GM08714 (cell line): ENCODE results near the gene CD2AP.

Experiments
- H3K4me3 ChIP-seq: fragments of 200-500 bp; sonication (Bioruptor generic); 2 replicates; pipeline ENCODE4 v1.5.1; 2014; ENCODE audit warnings: mild to moderate bottlenecking, low read length, inconsistent platforms
- ZNF274 ChIP-seq: IDR thresholded peaks from 2 replicates; pipeline ENCODE4 v1.6.1; 2012; ENCODE audit warnings: mild to moderate bottlenecking, low read depth, low read length

The CD2AP gene

DNA sequence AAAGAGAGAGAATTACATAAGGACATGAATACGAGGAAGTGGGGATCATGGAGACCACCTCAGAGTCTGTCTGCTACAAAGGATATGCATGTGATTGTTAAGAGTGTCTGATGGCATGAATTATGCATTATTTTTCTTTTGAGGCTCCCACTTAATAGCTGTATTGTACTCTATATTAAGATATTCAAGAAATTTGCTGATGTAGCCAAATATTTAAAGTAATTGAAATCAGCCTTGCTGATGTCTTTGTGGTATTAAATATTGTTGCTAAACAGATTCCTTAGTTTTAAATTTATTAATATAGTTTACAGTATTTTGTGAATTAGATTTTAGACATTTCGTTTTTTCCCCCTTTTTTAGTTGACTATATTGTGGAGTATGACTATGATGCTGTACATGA lies 25.3 kb downstream of the CD2AP start:
- H3K4me3 ChIP-seq = no peak overlapping the region
- no peak for TF ChIP-seq ZNF274

DNA sequence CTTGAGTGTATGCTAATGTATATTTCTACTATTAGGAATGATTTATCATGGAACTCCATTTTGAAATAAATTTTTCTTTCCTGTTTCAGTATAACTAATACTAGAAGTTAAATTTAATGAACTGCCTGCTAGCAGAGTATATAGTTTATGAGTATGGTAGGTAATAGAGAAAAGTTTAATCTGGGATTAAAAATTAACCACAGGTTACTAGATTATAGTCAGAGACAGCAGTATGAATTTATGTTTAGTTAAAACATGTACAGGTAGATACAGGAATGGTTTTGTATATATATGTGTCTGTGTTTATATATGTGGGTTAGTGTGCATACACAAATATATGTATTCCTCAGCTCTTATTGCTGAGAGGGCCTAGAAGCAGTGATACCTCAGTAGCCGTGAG lies 32.3 kb downstream of the CD2AP start:
- H3K4me3 ChIP-seq = no peak overlapping the region
- no peak for TF ChIP-seq ZNF274

DNA sequence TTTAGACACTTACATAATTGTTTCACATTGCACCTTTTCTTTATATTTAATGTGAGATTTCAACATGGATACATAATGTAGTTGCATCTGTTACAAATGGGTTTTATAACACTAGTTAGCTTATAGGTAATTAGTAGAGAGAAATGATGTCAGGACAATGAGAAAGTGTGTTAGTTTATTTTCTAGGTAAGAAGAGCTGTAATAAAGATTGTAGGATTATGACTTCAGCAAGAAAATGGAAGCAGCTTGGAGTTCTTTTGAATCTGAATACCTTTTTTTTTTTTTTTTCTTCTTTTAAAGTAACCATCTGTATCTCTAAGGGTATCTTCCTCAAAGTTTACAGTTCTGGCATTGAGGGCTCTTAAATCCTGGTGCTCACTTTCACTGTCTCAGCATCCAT lies 35.3 kb downstream of the CD2AP start:
- no peak overlapping the region for H3K4me3 ChIP-seq
- no peak for TF ChIP-seq ZNF274

DNA sequence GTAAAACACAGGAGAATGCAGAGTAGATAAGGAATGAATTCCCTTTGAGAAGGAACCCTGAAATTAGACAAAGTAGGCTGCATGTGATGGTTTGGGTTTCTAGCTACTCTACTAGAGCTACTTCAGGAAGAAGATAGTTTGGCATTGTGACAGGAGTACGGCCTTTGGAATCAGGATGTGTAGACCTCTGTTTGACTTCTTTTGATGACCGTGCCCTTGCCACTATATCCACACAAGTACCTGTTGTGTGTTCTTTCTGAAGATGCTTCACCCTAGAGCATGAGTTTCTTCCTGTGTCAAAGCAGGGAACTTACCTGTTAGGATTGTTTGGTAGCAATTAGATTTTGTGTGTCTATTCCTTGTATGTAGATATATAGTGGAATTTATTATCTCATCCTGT lies 41.7 kb downstream of the CD2AP start:
- no peak for TF ChIP-seq ZNF274
- no peak overlapping the region for H3K4me3 ChIP-seq

DNA sequence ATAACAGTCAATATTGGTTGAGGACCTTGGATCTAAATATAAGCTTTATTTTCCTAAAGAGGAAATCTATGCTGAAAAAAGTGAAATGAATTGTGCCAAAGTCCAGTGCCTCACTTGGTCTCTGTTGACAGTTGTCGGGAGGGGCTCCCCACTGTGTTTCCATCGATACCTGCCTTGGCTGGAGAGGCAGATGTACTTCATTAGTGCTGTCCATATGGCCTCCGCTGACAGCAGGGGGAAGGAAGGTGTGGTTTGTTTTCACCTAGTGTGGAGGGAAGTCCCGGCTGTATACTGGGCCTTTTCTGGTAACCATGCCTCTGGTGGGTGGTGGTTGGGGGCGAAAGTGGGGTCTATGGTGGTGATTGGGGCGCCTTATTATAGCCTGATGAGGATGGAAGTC lies 42.7 kb downstream of the CD2AP start:
- no peak for TF ChIP-seq ZNF274
- no peak overlapping the region for H3K4me3 ChIP-seq

DNA sequence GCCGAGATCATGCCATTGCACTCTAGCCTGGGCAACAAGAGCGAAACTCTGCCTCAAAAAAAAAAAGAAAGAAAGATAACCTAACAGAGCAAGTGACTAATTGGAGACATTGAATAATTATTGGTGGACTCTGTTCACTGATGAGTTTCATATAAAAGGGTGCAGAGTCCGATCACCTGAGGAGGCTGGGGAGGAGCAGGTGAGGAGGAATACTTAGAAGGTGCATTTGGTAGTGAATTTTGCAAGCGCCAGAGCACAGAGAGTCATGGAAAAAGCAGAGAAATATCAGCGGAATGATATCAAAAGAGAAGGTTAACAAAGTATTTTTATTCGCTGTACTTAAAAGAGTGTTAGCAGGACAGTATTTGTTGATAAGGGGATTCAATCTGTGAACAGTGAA lies 44.4 kb downstream of the CD2AP start:
- no peak overlapping the region for H3K4me3 ChIP-seq
- no peak for TF ChIP-seq ZNF274

DNA sequence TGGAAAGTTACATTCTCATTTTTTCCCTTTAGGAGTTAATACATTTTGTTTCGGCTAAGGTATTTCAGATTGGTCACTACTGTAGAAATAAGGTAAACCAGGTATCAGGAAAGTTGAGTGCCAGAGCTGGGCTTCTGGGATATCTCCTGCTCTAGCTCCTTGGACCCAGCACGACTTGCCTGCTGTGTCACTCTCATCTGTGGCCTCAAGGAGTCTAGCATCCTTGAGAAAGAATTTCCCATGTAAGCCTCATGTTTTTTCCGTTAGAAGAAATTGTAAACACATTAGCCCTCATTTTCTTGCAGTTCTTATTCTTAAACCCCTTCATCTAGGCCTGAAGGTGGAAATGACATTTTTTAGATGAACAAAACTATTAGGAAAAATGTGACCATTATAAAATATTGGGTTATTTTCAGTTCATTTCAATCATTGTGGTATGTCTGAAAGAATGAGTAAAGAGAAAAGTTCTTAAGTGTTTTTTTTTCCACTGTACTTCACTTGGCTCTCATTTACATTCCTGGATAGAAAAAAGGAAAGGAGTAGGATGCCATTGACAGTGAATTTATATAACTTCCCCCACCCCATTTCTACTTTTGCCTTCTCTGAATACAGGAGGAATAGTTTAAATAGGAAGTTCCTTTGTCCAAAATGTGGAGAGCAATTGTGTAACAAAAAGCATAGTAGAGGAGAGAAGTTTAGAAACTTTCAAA lies 46.7 kb downstream of the CD2AP start:
- no peak overlapping the region for H3K4me3 ChIP-seq
- no peak for TF ChIP-seq ZNF274

DNA sequence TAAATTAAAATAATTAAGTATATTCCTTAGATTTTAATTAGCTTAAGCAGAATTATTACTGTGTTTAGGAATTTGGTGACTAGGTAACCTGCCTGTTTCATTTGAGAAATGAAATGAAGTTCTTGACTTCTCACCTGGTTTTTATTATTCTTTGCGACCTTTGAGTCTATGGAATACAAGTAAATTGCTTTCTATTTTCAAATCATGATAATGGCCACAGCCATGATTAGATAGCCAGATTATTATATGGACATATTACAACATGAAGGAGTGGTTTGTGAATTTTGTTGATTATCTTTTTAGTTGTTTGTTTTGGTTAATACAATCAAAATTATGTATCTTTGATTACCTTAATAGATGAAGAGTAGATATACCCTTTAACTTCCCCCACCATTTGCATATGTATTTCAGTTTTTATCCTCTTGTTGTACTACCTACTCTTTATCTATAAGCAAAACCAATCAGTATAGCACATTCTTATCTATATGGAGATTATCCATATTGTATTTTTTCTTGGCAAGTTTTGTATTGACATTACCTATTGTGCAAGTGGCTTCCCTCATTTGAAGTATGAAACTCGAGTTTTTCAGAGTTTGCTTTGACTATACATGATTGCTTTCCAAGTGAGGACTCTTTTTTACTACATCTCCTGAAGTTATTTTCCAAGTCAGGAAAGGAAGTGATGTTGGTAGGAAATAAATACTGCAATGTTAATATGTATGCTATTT lies 47.9 kb downstream of the CD2AP start:
- TF ChIP-seq ZNF274 = no peak
- no peak overlapping the region for H3K4me3 ChIP-seq

DNA sequence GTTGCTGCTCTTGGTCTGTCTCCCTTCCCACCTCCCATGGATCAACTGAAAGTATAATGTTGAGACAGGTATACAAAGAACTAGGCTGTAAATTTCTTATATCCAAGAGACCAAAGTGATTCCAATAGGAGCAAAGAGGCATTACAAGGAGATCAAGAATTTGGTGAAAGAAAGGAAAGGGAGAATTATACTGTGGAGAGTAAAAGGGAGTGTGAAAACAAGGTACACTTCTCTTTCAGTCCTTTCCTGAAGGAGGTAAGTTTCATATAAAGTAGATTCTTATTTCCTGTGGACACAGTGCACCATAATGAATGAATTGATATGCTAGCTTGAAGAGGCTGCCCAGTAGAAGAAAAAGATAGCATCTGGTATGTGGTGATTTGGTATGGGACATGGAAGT lies 49.7 kb downstream of the CD2AP start:
- H3K4me3 ChIP-seq = no peak overlapping the region
- no peak for TF ChIP-seq ZNF274

DNA sequence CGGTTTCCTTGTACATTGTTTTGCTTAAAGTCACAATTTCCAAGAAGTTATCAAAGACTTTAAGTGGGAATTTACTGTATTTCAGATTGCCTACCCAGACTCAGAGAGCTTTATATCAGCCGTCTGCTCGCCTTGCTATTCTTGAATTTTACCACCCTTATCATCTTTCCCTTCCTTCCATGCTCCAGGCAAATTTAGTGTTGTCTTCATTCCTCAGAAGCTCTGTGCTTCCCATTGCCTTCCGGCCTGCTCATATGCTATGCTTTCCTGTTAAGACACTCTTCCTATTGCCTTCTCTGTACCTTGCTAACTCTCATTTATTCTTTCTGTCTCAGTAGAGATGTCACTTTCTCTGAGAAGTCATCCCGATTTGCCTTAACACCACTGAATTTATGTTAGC lies 52.1 kb downstream of the CD2AP start:
- no peak for TF ChIP-seq ZNF274
- no peak overlapping the region for H3K4me3 ChIP-seq

DNA sequence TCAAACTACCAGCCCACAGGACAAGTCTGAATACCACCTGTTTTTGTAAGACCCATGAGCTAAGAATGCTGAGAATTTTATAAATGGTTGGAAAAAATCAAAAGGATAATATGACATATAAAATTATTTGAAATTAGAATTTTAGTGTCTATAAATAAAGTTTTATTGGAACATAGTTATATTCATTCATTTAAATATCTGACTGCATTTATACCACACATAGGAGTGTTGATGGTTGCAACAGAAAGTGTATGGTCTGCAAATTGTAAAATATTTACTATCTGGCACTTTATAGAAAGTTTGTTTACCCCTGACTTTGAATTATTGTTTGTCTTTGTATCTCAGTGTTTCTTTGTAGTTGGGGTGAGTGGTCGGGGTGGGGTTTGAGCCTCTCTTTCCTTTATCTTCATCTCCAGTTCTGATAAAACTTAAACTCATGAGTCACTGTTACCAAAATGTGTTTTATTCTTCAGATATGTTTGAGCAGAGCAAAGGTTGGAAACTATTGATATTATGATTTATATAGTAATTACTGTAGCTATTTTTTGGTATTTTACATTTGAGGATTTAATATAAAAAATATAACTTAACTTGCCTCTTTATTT lies 55.5 kb downstream of the CD2AP start:
- no peak overlapping the region for H3K4me3 ChIP-seq
- TF ChIP-seq ZNF274 = no peak

DNA sequence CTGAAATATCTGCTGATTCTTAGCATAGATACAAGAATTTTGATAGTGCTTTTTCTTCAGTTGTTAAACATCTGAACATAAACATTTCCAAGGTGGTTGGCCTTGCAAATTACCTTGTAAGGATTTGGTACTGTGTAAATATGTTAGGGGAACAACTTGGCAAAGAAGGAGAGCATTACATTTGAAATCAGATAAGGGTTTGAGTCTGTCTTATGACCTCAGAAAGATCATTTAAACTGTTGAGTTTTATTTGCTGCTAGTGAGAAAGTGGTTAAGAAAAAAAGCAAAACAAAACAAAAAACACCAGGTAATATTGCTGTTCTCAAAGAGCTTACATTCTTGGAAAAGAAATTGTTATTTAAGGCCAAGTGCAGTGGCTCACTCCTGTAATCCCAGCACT lies 56.5 kb downstream of the CD2AP start:
- TF ChIP-seq ZNF274 = no peak
- H3K4me3 ChIP-seq = no peak overlapping the region

DNA sequence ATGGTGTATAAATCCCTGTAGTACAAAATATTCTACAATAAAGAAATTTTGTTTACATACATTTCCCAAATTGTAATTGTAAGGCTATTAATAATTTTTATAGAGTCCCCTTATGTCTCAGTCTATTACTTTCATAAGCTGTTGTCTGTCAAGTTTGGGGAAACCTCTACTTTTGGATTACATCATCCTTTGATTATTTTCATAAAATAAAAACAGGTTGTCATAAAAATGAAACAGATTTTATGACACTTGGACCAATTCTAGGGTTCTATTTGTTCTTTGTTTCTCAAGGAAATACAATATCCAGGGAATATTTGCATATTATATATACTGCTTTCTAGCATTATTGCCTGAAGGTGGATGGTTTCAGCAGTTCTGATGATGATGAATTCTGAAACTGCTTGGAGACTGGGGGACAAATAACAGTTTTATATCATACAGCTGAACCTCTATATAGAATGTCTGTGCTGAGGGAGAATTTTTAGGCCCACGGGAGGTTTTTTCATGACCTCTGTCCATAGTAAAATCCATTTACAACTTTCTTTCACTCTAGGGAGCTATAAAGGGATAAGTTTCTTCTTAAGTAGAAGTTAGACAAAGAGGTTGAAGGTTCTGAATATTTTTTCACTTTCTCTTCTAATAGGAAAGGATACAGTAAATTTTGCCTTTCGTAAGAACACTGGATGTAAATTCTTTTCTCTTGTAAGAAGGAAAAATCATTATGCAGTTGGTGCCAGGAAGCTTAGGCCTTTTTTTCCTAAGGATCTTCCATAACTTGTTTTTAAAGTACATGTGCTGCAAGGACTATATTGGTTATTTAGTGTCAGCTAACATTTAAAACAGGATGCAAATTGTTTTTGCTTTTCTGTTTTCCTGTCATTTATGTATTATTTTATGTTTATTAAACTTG lies 58.0 kb downstream of the CD2AP start:
- TF ChIP-seq ZNF274 = no peak
- no peak overlapping the region for H3K4me3 ChIP-seq

DNA sequence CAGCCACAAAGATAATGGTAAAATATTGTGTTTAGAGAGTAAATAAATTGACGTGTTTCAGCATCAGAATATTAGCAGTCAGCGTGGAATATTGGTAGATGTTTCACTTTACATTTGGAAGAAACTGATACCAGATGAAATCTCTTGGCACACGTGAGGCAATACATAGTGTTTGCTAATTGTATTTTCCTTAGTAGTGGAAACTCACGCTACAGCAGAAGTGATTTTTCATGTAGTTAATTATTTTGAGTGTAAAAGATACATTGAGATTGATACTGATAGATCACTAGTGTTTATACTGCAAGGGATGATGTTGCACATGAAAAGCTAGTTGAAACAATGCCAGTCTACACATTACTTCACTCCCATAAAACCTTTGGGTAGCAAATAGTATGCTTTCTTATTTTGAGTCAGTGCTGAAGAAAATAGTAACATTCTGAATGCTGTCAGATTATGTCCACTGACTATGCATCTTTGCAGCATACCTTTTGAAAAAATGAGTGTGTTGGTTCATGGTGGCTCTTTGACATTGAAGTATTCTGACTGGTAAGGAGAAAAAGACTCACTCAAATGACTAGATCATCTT lies 59.3 kb downstream of the CD2AP start:
- no peak for TF ChIP-seq ZNF274
- H3K4me3 ChIP-seq = no peak overlapping the region
